Effector memory CD4-positive, alpha-beta T cell (primary cell): Measurements from ENCODE around the gene OXCT1.
"Not testable (repeated sequence)": the region's sequence is repeated elsewhere in the genome, so short reads cannot be mapped to it uniquely, and the experiment has no call there.

Experiments used
- DNase-seq, 3 donors: peaks; one replicate each; pipeline ENCODE4 v3.0.0-alpha.2; 2020
- H3K27ac ChIP-seq: 2 replicates; pipeline ENCODE4 v1.7.0; 2013; ENCODE audit warnings: mild to moderate bottlenecking, low read length, moderate library complexity; ENCODE audit not compliant: insufficient read depth, poor library complexity, severe bottlenecking
- H3K27me3 ChIP-seq: replicated peaks from 2 replicates; pipeline ENCODE4 v1.7.0; 2013; ENCODE audit warnings: mild to moderate bottlenecking, low read length; ENCODE audit not compliant: insufficient read depth, control insufficient read depth, poor library complexity, severe bottlenecking
- H3K36me3 ChIP-seq: 2 replicates; pipeline ENCODE4 v1.7.0; 2013; ENCODE audit warnings: mild to moderate bottlenecking, low read length, moderate library complexity; ENCODE audit not compliant: control insufficient read depth, insufficient read depth
- H3K4me1 ChIP-seq: 2 replicates; pipeline ENCODE4 v1.7.0; 2013; ENCODE audit warnings: low read length, mild to moderate bottlenecking; ENCODE audit not compliant: control insufficient read depth, insufficient read depth, poor library complexity, severe bottlenecking
- H3K4me3 ChIP-seq: 2 replicates; pipeline ENCODE4 v1.7.0; 2013; ENCODE audit warnings: low read length, low read depth, mild to moderate bottlenecking; ENCODE audit not compliant: insufficient read depth, poor library complexity, severe bottlenecking
- H3K9me3 ChIP-seq: 2 replicates; pipeline ENCODE4 v1.7.0; 2013; ENCODE audit warnings: mild to moderate bottlenecking, low read length, moderate library complexity; ENCODE audit not compliant: control insufficient read depth

OXCT1 gene

DNA sequence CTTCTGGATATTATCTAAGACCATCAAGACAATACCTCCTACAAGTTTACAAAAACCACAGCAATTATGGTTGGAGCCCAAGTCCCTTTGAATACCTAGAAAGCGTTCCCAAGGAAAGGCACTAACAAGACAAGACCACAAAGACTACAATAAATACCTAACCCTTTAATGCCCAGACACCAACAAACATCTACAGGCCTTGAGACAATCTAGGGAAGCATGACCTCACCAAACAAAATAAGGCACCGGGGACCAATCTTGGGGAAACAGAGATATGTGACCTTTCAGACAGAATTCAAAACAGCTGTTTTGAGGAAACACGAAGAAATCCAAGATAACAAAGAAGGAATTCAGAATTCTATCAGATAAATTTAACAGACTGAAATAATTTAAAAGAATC is 37.8 kb downstream of the OXCT1 start:
- H3K9me3 ChIP-seq = no peaks in the 10 kb centered on the region
- H3K4me1 ChIP-seq = no peaks in the 10 kb centered on the region
- H3K27me3 ChIP-seq = no peaks in the 10 kb centered on the region
- no peak overlapping the region for H3K4me3 ChIP-seq
- DNase-seq = no peak
- H3K36me3 ChIP-seq = peaks cover 25% of the 10 kb centered on the region
- no peak overlapping the region for H3K27ac ChIP-seq

DNA sequence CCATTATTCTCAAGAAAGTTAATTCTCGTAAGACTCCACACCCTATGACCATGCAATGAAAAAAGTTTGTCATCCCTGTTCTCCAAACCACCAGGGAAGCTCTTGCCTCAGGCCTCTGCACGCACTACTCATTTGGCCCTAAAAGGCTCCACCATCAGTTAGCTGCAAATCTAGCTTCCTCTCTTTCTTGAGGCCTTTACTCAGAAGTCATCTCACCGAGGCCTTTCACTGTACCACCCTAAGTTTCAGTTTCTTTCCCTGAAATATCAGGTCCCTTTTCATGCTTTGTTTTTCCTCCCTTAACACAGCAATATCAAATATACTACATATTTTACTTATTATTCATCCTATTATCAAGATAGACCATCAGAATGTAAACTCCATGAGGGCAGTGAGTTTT is 39.1 kb downstream of the OXCT1 start:
- no peaks in the 10 kb centered on the region for H3K27me3 ChIP-seq
- no peak for DNase-seq
- H3K4me3 ChIP-seq = no peak overlapping the region
- H3K9me3 ChIP-seq = no peaks in the 10 kb centered on the region
- H3K4me1 ChIP-seq = no peaks in the 10 kb centered on the region
- H3K36me3 ChIP-seq = peaks cover 25% of the 10 kb centered on the region
- no peak overlapping the region for H3K27ac ChIP-seq

DNA sequence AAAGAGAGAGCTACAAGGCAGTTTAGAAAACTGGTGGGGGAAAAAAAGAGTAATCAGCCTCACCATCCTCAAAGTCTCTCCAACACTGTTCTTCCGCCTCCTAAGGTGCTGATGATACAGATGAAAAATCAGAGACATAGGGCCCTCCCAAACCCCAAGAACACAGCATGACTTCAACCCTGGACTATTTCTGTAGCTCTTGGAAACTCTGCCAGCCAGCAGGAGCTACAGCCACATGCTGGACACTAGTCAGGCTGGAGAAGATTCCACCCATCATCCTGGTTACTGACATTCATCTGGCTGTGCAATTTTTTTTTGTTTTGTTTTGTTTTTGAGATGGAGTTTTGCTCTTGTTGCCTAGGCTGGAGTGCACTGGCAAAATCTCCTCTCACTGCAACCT is 42.4 kb downstream of the OXCT1 start:
- Histone ChIP-seq H3K9me3 (no peaks in the 10 kb centered on the region), H3K4me3 (no peak overlapping the region), H3K36me3 (peaks cover 21% of the 10 kb centered on the region), H3K27me3 (no peaks in the 10 kb centered on the region), H3K27ac (no peak overlapping the region), H3K4me1 (no peaks in the 10 kb centered on the region)
- DNase-seq = no peak

DNA sequence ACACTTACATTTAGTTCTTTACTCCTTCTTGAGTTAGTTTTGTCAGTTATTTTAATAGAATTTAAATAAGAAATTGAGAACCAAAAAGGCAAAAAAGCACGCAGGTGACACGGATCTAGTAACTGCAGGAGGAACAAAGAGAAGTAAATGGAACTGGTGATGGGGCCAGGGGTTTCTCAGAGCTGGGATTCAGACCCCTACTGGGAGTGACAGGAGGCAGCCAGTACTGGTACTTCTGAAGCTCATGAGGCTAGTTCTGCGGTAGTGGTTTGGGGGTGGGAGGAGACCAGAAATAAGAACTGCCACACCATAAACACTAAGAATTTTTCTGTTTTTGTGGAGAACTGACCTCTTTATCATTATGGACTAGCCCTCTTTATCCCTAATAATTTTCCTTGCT is 48.2 kb downstream of the OXCT1 start:
- Histone ChIP-seq H3K36me3 (no peaks in the 10 kb centered on the region), H3K27me3 (no peaks in the 10 kb centered on the region), H3K4me1 (no peaks in the 10 kb centered on the region), H3K4me3 (no peak overlapping the region), H3K9me3 (no peaks in the 10 kb centered on the region), H3K27ac (no peak overlapping the region)
- DNase-seq = no peak

DNA sequence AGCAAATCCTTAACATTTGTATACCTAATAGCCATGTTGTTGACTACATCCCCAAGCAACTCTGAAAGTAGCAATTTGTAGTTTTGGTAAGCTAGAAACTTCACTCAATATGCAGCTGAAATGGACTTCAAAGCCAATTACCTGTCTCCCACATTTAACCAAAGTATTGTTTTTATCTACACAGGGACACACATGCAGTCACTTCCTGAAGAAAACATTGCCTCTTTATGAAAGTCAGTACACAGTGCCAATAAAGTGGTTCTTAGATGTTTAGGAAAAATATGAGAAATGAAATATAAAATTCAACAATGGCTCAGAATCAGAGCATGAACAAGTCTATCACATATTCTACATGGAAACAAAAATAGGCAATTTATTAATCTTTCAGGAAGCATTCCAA is 49.2 kb downstream of the OXCT1 start:
- H3K4me3 ChIP-seq = no peak overlapping the region
- no peaks in the 10 kb centered on the region for H3K9me3 ChIP-seq
- H3K36me3 ChIP-seq = no peaks in the 10 kb centered on the region
- H3K27me3 ChIP-seq = no peaks in the 10 kb centered on the region
- no peak overlapping the region for H3K27ac ChIP-seq
- no peak for DNase-seq
- no peaks in the 10 kb centered on the region for H3K4me1 ChIP-seq

DNA sequence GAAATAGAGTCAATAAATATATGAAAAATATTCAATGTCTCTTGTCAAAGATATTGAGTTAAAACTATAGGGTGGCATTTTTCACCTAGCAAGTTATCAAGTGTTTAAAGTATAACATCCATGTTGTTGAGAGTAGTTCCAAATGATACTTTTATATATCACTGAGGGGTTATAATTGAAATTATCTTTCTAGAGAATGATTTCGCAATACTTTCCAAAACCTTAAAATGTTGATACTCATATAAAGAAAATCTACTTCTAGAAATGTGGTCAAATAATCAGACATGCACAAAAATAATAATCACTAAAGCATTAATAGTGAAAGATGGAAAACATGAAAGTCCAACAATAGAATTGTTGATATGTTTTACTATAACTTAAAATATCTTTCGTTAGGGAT is 50.1 kb downstream of the OXCT1 start:
- Histone ChIP-seq H3K4me1 (no peaks in the 10 kb centered on the region), H3K27ac (no peak overlapping the region), H3K9me3 (no peaks in the 10 kb centered on the region), H3K4me3 (no peak overlapping the region), H3K27me3 (no peaks in the 10 kb centered on the region), H3K36me3 (no peaks in the 10 kb centered on the region)
- DNase-seq = no peak

DNA sequence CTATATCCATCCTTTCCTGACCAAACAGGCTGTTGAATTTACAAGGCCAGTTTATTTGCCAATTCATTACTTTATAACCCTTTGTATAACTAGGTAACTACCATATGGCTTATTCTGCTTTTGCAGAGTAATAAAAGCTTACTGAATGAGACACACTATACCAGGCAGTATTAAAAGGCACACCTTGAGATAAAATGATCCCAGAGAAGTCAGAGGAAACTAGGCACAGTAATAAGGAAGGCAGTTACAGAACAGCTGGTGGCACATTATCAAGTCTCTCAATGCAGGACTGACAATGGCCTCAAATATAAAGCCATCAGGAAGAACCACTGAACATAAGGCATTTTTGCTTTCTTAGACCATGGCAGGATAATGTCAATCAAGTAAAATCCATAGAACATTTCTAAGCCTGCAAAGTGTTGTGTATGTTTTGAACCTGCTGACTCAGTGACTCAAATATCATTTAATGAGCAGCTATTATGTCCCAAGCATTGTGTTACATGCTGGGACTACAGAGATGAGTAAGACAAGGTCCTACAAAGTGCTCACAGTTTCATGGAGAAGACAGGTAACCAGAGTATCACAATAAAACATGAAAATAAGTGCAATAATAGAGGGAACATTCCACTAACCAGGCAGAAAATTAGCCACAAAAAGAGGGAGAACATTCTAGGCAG is 52.5 kb downstream of the OXCT1 start:
- no peaks in the 10 kb centered on the region for H3K9me3 ChIP-seq
- H3K36me3 ChIP-seq = no peaks in the 10 kb centered on the region
- no peaks in the 10 kb centered on the region for H3K4me1 ChIP-seq
- DNase-seq = no peak
- H3K27me3 ChIP-seq = no peaks in the 10 kb centered on the region
- H3K4me3 ChIP-seq = no peak overlapping the region
- H3K27ac ChIP-seq = no peak overlapping the region

DNA sequence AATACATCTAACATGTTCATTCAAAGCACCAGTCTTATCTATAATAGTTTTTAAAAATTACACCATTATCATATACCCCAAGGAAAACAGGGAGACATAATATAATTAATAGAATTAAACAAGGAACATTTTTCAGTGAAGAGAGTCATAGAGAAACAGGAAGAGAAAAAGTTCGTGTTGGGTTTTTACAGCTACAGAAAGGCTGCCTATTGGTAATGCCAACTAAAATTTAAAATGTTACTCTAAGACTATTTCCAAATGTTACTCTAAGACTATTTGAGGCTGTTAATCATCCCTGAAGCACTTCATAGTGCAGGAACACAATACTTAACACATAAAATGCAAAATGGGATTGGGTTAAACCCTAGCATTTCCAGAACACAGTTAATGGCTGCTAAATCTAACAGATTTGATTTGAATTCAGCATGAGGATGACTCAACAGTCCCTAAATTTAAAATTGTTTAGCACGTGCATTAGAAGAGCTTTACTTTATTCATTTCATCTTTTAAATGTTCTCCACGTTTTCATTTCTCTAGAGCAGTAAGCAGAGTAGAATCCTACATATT is 54.5 kb downstream of the OXCT1 start:
- Histone ChIP-seq H3K9me3 (no peaks in the 10 kb centered on the region), H3K36me3 (no peaks in the 10 kb centered on the region), H3K27me3 (no peaks in the 10 kb centered on the region), H3K4me1 (no peaks in the 10 kb centered on the region), H3K4me3 (no peak overlapping the region), H3K27ac (no peak overlapping the region)
- no peak for DNase-seq

DNA sequence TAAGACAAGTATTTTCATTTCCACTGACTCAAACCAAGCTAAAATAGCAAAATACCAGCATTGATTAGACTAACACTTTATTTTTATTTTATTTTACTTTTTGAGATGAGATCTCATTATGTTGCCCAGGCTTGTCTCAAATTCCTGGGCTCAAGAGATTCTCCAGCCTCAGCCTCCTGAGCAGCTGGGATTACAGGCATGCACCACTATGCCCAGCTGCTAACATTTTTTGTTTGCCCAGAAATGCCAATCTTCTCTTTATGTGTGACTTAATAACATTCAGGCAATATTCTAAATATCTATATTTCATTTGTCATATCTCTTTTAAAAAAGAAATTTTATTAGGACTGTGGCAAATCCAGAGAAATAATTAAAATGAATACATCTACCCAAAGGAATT is 55.0 kb downstream of the OXCT1 start:
- Histone ChIP-seq H3K4me1 (no peaks in the 10 kb centered on the region), H3K36me3 (no peaks in the 10 kb centered on the region), H3K9me3 (no peaks in the 10 kb centered on the region), H3K27me3 (no peaks in the 10 kb centered on the region), H3K4me3 (no peak overlapping the region), H3K27ac (no peak overlapping the region)
- no peak for DNase-seq

DNA sequence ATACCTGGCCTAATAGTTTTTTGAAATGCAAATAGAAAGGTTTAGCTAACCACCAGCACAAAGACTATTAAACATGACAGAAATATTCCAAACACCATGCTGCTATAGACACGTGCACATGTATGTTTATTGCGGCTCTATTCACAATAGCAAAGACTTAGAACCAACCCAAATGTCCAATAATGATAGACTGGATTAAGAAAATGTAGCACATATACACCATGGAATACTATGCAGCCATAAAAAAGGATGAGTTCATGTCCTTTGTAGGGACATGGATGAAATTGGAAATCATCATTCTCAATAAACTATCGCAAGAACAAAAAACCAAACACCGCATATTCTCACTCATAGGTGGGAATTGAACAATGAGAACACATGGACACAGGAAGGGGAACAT is 55.9 kb downstream of the OXCT1 start:
- not testable (repeated sequence) for H3K36me3 ChIP-seq, H3K9me3 ChIP-seq, H3K4me3 ChIP-seq, DNase-seq, H3K4me1 ChIP-seq, H3K27me3 ChIP-seq, H3K27ac ChIP-seq
